T-helper 2 cell (primary cell): ENCODE measurements around the gene ERC2.

Experiments
- DNase-seq, 5 experiments: peaks; one replicate each; pipeline versions ENCODE4 v3.0.0 to v3.0.0-alpha.2; 2012 to 2022

The ERC2 gene

DNA sequence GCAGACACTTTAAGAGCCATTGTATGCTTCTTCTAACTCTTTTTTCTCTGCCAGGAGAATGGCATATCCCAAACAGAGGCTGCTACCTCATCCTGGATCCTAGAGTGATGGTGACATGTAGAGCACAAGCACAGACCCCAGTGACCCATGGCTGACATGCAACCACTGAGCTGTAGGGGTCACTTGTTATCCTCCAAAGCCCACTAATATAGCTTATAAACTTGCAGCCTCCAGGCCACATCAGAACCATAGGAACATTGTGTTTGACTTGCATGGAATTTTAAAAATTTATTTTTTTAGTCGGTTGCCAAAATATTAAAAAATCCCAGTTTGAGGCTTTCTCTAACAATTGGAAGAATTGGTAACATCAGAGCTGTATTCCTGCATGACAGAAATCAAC, 698.2 kb downstream of the ERC2 start:
- no peak for DNase-seq

DNA sequence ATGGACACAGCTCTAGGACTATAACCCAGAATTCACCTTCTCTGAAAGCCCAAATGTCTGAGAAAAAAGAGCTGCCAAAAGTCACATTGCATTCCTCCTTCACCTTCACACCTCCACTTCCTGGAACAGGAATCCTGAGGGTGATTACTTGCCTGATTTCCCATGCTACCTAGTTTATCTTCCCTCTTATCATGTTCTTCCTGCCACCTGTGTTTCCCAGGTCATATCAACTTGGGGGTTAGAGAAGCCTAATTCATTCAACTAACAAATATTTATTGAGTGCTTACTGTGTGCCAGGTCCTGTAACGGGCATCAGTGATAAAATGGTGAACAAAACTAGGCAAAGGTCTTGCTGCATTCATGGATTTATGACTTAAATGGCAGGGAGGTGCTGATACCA, 701.5 kb downstream of the ERC2 start:
- no peak for DNase-seq

DNA sequence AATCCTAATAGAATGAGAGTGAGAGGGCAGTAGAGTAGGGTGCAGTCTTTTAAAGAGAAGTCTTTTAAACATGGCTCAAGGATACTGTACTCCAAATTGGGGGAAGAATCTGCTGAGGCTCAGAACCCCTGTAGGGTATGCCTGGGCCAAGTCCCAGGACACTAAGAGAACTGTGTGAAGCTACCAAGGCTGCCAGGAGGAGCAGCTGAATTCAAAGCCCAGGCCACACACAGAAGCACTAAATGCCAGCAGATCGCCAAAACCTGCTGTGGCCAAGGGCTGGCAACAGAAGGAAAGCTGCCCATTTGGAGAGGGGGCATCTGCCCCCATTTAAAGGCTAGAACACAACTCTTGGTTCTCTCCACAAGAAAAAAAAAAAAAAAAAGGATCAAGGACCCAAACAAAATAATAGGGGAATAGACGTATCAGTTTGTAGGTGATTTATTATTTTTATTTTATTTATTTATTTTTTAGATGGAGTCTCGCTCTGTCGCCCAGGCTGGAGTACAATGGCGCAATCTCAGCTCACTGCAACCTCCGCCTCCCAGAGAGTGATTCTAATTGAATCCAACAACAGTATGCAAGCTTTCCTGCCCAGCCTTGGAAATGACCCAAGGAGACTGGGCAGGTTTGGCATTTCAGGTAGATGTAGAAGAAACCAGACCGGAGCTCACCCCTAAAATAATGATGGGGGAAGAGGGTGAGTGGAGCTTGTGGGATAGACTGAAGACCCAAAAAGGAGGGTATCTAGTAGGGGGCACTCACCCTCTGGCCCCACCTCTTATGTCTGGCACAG, 702.2 kb downstream of the ERC2 start:
- DNase-seq, result no peak

DNA sequence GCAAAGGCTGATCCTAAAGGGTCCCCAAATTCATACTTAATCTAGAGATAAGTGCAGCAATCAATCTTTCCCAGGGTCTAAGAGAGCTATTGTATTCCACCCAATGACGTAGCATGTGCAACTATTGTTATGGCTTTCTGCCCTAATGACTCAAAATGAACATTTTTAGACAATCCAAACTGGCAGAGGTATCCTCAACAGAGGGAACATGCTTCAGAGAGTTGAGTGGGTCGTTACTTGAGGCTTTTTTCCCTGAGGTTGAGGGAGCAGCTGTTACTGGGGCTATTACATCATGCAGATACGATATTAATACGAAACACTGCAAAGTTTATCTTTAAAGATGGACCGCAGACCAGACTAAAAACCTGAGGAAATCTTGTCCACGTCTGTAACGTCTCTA, 702.9 kb downstream of the ERC2 start:
- no peak for DNase-seq

DNA sequence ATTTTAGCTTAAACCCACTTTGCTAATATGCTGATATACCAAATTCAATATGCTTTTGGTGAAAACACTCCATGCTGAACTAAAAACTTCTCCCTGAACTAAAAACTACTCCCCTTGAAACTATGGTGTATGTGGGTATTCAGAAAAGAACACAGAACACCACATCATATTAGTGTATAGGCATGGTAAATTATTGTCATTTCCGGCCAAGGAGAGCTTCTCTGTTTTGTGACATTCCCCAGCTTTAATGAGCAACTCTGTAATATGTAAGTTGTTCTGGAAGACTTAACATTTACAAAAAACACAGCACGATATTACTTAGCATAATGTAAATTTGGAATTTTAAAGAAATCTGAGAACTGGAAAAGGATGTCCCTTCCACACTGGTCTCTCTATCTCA, 711.3 kb downstream of the ERC2 start:
- no peak for DNase-seq

DNA sequence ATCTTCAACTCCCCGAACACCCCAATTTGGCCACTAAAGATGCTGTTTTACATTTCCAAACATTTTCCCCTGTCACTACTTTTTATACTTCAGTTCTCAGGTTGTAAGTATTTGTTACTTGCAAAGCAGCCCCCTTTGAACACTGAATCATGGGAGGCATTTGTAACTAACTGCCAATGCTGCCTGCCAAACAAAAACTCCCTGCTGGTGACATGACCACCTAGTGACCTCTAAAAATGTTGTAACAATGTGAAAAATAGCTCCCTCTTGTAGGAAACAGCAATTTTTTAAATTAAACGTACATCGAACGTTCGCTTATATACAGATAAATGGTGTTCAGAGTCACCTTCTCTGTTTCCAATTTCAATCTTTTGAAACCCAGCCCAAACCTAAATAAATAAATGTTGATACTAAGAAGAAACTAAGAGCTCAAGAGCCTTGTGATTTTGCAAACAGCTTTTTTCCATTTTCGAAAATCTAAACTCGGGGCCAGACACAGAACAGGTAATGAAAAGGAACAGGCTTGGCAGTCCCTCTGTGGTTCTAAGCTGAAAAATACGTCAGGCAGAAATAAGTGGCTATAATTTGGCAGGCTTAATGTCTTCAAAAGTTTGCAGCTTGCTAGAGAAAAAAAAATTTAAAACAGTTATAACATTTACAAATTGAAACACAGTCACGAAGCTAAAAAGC, 712.6 kb downstream of the ERC2 start:
- no peak for DNase-seq

DNA sequence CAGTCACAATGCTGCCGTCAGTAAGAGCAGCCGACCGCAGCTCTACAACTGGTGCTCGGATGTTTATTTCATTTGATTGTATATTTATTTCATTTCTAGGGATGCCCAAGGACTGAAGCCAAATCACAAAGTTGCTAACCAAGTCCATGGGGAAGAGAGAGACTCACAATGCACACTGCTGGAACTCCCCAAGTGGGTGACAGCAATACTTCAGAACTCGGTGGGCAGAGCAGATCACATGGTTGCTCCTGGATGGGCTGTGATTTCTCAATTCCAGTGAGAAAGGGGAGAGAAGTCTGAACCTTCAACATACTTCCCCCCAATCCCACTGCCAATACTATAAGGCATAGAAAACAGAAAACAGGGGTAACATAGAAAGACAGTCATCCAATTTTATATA, 715.4 kb downstream of the ERC2 start:
- no peak for DNase-seq

DNA sequence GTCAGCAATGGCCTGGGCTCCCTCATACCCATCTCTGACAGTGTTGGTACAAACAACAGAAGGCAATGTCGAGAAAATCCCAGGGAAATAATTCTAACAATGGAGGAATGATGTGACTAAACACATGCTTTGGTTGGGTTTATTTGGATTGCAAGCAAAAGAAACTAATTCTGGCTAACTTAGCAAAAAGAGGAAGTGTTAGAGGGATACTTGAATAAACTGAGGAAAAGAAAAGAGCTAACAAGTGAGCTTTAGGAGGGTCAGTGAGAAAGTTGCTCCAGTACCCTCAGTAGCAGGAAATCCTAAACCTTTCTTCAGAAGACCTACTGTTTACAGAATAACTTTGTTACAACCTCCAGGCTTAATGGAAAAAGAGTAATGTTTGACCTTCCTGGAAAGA, 716.5 kb downstream of the ERC2 start:
- no peak for DNase-seq

DNA sequence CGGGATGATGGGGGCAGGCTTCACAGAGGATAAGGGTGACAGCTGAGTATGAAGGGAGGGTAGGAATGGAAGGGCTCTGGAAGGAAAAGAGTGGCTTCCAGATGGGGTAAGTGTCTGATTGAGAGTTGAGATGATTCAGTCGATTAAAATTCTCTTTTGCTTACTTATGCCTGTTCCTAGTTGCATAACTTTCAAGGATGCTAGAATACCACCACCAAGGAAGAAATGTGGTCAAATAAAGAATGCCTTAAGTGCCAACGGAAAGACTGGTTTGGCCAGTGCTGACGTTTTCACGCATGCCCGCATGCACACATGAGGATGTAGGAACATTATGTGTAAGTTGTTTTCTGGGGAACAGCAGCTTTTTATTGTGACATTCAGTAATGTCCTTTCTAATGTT, 717.7 kb downstream of the ERC2 start:
- no peak for DNase-seq

DNA sequence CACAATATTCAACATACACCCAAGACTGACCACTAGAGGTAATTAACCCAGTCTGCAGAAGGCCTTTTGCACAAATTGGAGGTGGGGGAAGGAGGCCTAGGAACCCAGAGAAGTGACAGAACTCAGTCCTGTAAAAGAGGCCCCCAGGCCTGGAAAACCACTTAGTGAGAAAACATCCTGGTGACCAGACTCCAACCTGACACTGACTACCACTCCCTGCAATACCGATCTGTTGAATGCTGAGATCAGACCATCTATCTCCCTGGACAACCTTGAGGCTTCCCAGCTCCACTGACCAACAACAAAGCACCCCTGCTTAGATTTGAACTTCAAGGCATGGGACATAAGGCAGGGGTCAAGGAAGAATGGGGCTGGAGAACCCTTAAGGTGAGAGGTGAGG, 719.2 kb downstream of the ERC2 start:
- DNase-seq, result no peak

DNA sequence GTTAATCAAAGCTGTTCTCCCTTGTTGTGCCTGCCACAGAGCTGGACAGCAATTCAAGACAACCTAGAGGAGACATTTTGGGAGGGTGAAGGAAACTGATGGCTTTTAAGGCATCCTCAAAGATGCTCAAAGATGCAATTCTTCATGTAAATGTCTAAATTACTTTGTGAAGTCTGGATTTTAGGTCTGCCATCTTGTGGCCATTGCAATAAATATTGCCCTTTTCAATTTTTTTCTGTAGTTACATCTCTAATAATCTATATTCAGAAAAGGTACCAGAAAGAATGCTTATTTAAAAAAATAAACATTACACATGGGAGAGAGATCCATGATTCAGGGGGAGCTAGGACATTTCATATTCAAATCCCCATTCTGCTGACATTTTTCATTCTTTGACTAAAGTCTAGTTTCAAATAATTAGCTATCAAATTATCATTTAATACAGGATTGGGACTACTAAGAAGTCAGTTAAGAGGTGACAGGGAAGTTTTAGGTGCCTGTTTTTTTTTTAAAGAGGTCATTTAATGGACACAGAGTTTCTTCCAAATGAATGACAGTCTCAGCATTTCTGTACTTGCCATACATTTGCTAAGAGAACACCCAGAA, 721.4 kb downstream of the ERC2 start:
- no peak for DNase-seq

DNA sequence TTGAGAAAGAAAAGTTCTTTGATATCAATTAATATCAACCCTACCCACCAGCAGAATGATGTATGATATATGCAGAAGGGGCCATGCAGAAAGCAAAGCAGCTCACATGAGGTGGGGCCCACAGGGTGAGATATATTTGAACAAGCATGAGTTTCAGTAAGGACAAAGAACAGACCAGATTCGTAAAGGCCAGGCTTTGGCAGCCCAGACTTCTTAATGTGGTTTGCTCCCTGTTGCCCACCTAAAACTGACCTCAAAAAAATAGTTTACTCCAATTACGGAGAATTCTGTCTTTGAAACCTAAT, 725.5 kb downstream of the ERC2 start:
- DNase-seq, result no peak

DNA sequence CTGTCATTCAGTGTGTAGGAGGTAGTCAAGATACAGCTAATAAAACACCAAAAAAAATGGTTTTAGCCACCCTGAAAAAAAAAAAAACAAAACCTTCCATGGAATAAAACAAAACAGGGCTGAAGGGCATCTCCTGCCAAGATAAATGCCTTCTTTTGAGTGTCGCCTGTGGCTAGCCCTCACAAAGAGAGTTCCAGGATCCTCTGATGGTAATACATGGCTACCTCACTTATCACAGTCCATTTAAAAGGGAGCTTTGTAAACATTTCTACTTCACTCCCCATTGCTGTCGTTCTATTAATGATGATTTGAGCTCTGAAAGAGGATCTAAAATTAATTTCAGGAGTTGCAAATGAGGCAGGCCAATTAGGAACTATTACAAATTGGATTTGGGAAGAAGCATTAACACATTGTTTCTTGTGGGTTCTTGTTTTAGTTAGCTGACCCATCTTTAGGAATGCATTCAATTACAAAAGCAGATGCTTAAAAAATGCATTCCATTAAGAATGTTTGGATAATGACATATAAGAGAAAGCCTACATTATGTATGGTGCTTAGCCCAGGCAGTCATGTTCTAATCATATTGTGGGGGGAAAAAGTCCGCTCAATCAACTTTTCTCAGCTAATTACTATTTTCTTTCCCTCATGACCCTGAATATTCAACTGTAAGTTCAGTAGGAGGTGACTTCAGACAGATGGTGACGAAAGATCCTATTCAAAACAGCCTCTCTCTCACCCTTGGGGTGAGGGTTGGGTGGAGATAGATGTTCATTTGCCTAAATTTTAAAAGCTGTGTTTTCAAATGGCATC, 726.0 kb downstream of the ERC2 start:
- DNase-seq, result no peak

DNA sequence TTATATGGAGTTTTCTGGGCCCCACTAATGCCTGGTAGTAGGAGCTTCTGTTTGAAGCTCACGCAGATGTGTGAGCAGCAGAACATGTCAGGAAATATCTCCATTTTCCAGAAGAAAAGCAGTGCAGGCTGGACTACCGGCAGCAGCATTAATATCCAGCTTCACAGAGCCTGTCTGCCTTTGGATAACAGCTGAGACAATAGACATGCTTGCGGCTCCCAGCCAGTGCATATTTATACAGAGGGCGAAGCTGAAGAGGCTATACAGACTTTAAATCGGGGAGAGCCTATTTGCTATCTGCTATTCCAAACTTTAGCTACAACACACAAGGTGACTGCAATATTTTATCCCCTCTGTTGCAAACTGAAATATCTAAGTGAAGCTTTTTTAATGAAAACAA, 731.1 kb downstream of the ERC2 start:
- DNase-seq, result no peak

DNA sequence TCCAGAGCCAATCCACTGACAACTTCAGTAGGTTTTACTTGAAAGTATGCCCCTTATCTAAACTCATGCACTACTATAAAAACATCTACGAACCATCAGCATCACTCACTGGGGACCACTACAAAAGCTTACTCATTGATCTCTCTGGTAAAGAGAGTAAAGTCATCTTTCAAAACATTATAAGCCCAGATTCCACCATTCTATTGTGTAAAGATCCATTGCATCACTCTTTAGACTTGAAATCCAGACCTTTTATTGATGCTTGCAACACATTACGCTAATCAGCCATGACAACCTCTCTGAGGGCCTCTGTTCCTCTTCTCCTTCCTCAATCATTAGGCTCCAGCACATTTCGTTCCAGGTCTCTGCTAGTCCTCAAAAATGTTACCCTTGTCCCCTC, 732.3 kb downstream of the ERC2 start:
- no peak for DNase-seq

DNA sequence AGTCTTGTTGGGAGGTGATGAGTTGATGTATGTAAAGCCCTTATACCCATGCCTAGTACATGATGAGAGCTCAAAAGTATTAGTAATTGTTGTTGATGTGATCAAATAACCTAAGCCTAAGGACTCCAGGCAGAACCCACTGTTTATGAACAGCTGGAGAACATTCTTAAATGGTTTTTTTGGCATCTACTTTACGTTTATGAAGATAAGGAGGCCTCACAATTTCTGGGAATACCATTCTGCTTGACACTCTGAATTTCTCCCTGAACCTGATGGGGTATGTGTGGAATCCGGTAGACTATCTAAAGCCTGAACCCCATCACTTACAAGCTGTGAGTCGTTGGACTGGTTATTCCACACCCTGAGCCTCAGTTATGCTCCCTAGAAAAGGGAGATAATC, 736.5 kb downstream of the ERC2 start:
- DNase-seq, result no peak

DNA sequence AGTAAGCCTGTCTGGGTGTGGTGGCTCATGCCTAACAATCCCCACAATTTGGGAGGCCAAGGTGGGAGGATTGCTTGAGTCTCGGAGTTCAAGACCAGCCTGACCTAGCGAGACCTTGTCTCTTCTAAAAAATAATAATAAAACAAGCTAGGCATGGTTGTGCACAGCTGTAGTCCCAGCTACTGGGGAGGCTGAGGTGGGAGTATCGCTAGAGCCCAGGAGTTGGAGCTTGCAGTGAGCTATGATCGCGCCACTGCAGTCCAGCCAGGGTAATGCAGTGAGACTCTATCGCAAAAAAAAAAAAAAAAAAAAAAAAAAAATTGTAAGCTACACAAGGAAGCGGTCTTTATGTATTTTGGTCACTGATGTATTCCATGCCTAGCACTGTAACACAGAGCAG, 738.7 kb downstream of the ERC2 start:
- DNase-seq, result no peak

DNA sequence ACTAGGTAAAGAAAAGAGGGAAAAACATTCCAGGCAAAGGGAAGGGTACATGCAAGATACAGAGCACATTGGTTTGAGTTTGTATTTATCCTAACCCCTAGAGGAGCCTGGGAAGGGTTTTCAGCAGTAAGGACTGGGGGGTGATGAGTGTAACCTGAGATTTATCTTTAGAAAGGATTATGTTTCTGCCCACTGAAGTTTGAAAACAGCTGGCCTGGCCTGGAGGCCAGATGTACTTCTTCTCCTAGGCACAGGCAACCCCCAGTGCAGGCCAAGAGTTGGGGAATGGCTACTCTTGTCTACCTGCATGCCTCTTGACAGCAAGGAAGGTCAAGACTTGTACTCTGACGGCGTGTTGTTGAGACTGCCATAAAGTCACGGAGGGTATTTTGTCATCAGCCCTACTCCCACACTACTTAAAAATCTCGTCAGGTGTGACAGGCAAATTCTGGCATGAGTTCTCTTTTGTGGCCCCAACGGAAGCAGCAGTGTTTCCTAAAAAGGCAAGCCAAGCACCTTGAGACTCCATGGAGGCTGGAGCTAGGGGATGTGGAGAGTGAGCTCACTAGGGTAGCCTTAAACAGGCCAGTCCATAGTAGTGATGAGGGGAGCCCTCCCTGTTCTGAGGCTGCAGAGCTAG, 739.7 kb downstream of the ERC2 start:
- DNase-seq, result no peak

DNA sequence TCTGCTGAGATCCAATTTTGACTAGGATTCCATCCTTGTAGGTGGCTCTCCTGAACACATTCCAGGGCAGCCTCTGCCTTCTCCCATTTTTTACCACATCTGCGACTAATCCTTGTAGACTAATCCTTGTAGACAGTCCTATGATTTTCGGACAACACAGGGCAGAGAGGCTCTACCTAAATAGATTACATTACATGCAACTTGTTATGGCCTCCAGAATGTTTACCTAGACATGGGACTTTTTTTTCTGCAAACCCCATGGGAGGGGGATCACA, 741.8 kb downstream of the ERC2 start:
- no peak for DNase-seq

DNA sequence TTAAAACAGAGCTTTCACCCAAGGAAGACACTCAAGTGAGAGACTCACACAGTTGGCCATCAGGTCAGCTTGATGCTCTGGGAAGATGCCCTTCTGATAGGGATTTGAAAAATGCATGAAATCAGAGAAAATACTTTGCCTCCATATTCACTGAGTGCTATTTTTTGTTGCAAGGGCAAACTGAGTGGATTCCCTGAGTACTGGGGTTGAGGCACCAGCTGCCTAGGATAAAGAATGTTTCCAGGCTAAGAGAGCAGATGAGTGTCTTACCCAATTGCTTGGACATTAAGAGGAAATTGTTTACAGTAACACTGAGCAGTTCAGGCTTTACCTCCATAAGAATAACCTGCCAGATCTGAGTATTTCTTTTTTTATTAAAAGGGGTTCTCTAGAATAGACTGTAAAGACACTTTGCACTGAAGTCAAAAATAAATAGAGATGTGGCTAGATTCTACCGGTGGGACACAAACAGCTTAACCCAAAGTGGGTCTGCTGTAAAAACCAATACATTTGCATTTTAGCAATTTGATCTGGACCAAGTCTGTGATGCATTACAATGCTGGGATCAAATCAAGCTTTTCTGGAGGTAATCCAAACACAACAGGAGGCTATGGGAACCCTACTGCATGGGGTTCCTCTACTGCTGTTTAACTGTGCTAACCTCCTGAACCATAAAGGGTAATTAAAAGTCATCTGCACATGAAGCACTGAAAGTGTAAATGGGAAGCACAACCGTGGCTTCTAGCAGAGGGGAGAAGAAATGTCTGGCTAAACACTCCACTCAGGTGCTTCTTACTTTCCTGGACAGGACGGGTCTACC, 742.4 kb downstream of the ERC2 start:
- DNase-seq, result no peak

DNA sequence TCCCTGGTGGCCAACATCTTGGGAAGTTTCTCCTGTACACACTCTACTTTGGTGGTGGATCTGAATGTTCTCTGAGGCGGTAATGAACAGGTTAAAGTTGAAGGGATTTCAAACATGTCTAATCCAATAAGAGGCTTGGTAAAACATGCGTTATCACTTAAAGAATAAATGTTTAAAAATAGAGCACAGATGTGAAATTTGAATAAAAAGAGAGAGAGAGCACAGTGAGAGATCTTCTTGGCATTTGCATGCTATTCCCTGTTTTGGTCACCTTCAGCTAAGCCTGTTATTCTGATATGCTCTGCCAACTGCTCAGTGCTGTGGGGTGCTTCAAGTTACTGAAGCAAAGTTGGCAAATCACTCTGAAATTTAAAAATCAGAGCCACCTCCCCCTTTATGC, 743.4 kb downstream of the ERC2 start:
- no peak for DNase-seq

DNA sequence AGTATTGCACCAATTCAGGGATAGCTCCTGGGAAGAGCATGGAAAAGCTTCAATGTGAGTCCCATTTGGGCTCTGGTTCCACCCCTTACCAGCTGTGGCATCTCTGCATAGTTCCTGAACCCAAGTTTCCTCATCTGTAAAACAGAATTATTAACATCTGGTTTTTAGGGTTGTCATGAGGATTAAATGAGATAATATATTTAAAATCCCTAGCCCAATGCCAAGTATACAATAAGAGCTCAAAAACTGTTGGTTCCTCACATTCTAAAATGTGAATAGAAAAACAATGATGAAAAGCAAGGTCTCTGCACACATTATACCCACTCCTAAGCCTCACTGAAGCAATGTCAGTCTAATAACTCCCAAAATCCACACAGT, 743.9 kb downstream of the ERC2 start:
- DNase-seq, result no peak
